IPS-20b (cell line): ENCODE results near the gene SNRK.

Experiments
- H3K27ac ChIP-seq: one replicate; pipeline ENCODE4 v1.5.1; 2013; ENCODE audit warnings: low read length
- H3K27me3 ChIP-seq: 2 replicates; pipeline ENCODE4 v1.6.1; 2013; ENCODE audit warnings: mild to moderate bottlenecking, low read length, inconsistent platforms; ENCODE audit not compliant: insufficient read depth
- H3K36me3 ChIP-seq: 2 replicates; pipeline ENCODE4 v1.6.1; 2013; ENCODE audit warnings: low read depth, mild to moderate bottlenecking, inconsistent platforms, low read length, moderate library complexity; ENCODE audit not compliant: insufficient read depth
- H3K4me1 ChIP-seq: 2 replicates; pipeline ENCODE4 v1.6.1; 2013; ENCODE audit warnings: mild to moderate bottlenecking, control low read depth, inconsistent platforms, low read length, moderate library complexity; ENCODE audit not compliant: insufficient read depth
- H3K4me3 ChIP-seq: 2 replicates; pipeline ENCODE4 v1.5.1; 2013; ENCODE audit warnings: mild to moderate bottlenecking, low read length, inconsistent platforms
- H3K9ac ChIP-seq: 2 replicates; pipeline ENCODE4 v1.6.1; 2013; ENCODE audit warnings: low read depth, mild to moderate bottlenecking, inconsistent platforms, low read length, moderate library complexity
- H3K9me3 ChIP-seq: 2 replicates; pipeline ENCODE4 v1.6.1; 2013; ENCODE audit warnings: mild to moderate bottlenecking, low read depth, low read length, inconsistent platforms; ENCODE audit not compliant: insufficient read depth

The SNRK gene

DNA sequence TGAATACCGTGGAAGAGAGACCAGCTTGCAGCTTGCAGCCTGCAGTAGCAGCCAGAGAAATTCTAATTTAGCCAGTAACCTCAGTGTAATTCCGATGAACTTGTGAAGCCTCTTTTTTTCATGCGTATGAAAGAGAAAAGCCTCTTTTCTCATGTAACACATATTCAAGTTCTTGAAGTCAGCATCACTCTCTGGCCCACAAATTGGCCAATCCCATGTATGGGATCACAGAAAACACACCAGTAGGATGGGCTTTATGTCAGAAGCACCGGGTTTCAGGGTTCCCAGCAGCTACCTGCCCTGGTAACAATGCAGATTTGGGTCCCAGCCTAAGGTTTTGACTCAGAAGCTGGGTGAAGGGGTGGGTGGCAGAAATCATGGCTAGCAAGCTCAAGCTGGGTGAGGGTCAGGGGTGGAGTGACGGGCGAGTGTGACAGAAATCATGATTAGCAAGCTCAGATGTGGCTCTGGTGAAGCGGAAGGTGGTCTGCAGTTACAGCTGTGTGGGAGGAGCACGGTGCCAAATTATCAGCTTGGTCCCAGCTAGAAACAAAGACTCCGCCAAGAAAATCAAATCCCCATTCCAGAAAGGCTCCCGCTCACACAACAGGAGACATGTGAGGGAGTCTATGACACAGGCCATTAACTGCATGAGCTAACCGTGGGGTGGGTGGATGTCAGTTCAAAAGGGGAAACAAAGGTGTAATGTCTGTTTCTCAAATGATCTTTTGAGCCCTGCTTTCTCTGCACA lies 86.6 kb downstream of the SNRK start:
- Histone ChIP-seq H3K4me1 (peaks cover 13% of the 10 kb centered on the region), H3K9ac (peak overlapping the region; percentile 20; the same call in 1 of the 2 replicates), H3K27me3 (no peaks in the 10 kb centered on the region), H3K36me3 (peaks cover 4% of the 10 kb centered on the region; the same call in 1 of the 2 replicates), H3K4me3 (no peak overlapping the region), H3K9me3 (no peaks in the 10 kb centered on the region), H3K27ac (peak overlapping the region; percentile 22)

DNA sequence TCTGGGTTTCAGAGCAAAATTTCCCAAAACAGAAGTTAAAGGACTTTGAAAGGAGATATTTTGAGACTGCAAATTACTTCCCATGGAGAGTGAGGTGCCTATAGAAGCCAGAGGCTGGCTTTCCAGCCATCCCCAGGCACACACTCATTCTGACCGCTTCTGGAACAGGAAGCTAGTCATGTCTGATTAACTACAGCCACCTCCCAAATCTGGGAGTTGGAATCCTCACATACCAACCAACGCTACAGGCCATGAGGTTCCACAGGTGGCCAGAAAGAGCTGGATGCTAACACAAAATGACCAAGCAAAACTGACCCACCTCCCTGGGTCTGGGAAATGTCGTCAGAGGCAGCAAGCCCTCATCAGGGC lies 87.2 kb downstream of the SNRK start:
- Histone ChIP-seq H3K27me3 (no peaks in the 10 kb centered on the region), H3K36me3 (0 out of 2 replicates have a peak, but pooled peaks cover under 1% of the 10 kb centered on the region), H3K9ac (peak overlapping the region; percentile 20; the same call in 1 of the 2 replicates), H3K4me1 (peaks cover 13% of the 10 kb centered on the region), H3K9me3 (no peaks in the 10 kb centered on the region), H3K27ac (peak overlapping the region; percentile 22), H3K4me3 (no peak overlapping the region)

DNA sequence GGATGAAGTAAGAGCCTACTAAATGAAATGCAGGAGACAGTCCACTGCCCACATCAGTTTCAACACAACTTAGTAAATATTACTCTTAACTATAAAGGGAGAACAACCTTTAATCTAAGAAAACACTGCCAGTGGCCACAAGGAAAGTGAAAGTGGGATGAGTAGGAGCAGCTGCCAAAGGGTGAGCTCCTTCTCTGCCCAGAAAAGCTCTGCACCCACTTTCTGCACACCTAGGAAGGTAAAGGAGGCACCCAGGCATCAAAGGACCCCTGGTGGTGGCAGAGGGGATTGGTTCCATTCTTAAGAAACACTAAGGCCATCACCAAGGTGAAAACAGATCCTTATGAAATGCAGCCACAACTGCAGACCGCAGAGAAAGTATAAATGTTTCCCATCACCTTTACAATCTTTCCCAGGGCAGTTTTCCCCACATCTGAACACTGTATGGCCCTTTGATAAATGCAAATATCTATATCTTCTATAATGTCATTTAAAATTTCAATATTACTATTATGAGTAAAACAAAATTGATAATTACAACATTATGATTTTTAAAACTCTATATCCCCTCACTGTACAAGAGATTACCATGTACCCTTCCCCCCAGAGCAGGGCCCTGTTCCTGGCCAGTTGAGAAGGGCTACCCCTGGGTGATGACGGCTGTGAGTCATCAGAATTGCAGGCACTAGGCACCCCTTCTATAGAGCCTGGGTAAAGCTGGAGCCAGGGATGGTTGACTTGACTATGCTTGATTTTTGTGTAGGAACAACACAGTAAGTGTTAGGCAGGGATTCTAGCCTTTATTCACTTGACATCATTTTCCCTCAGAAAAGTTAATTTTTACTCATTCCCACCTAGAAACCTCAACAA lies 92.0 kb downstream of the SNRK start:
- H3K36me3 ChIP-seq, result no peaks in the 10 kb centered on the region

DNA sequence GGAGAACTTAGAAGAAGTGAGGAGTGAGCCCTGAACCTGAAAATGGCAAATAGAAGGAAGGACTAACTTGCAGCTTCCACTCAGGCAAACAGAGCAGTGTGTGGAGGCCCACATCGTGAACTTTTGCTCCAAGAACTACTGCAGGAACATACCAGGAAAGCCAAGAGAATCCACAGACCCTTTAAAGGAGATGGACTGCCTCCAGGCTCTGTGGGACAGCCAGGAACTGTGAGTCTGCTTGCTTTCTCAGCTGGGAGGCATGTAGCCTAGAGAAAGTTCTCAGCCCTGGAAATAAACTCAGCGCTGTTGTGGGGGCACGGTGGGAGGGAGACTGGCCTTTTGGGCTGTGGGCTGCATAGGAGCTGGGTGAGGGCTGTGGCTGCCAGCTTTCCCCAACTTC lies 93.0 kb downstream of the SNRK start:
- Histone ChIP-seq H3K27ac (no peak overlapping the region), H3K9ac (no peak overlapping the region), H3K4me3 (no peak overlapping the region), H3K4me1 (no peaks in the 10 kb centered on the region), H3K36me3 (no peaks in the 10 kb centered on the region), H3K9me3 (no peaks in the 10 kb centered on the region), H3K27me3 (no peaks in the 10 kb centered on the region)

More for the DNA sequence above, 92.0 kb downstream of the SNRK start:
- Histone ChIP-seq H3K27me3 (no peaks in the 10 kb centered on the region), H3K9ac (no peak overlapping the region), H3K4me3 (no peak overlapping the region), H3K27ac (no peak overlapping the region), H3K4me1 (peaks cover 5% of the 10 kb centered on the region), H3K9me3 (no peaks in the 10 kb centered on the region)

DNA sequence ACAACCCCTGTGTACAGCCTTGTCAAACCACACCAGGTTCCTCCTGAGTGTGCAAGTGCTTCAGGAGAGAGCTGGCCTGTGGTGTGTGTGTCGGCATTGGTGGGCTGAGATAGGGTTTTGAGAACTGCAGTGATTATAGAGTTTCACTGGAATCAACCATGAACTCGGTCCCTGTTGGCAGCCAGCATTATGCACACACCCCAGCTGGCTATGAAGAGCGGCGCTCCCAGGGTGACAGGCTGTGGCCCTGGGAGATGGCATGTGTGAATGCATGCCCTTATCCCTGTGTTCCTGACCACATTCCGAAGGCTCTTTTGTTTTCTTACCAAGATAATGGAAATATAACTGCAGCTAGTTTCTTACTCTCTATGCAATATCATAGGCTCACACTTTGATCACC lies 101.8 kb downstream of the SNRK start:
- Histone ChIP-seq H3K4me1 (peaks cover 8% of the 10 kb centered on the region; the same call in 1 of the 2 replicates), H3K9me3 (no peaks in the 10 kb centered on the region), H3K9ac (no peak overlapping the region), H3K27me3 (no peaks in the 10 kb centered on the region), H3K27ac (no peak overlapping the region), H3K4me3 (no peak overlapping the region), H3K36me3 (no peaks in the 10 kb centered on the region)

DNA sequence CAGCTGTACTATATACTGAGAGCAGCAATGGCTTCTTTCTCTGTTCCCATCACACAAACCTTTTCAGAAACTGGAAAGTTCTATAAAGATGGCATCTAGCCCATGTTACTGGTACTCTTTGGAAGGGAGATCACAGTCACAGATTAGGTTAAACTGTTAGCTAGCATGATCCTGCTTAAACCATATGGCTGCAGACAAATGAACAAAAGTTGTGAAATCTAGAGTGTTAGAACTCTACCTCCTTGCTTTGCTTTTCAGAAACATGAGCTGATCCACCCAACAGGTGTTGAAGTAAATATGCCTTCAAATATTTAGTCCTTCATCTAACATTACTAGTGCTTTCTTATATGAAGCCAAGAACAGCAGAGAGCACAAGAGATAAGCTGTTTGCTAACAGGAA lies 102.6 kb downstream of the SNRK start:
- Histone ChIP-seq H3K4me3 (no peak overlapping the region), H3K9ac (no peak overlapping the region), H3K4me1 (peaks cover 8% of the 10 kb centered on the region; the same call in 1 of the 2 replicates), H3K9me3 (no peaks in the 10 kb centered on the region), H3K27me3 (no peaks in the 10 kb centered on the region), H3K27ac (no peak overlapping the region), H3K36me3 (no peaks in the 10 kb centered on the region)

DNA sequence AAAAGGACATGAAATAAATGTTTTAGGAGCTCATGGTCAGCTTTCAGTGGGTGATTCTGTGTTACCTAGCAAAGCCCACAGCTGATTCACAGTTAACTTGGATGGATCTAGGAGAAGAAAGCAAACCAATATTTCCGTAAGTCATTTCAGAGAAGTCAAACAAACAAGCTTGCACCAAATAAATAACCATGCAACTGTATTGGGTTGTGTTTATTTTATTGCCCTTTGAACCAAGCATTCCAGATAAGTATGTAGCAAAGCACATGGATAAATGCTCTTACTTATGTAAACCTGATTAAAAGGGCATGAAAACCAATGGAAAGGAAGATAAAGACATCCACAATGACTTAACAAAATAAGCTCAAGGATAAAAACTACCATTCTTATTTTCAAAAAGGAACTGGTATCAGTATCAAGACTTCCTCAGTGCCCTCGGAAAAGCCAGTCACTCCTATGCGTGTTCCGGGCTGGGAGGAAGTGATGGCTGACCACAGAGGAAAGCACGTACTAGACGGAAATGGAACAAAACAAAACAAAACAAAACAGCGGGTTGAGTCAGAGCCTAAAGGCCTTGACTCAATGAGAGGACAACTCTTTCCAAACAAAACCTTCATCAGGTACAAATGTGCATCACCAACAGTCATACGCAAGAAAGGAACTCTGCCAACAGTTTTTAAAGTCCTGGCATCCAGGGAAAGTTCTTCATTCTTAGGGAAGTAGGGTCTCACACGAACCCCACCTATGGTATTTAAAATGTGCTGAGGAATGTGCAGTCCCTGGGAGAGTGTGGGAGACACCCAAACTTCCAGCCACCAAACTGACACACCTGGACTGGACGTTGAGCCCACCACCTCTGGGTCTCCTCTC lies 103.3 kb downstream of the SNRK start:
- H3K9ac ChIP-seq, result no peak overlapping the region
- peaks cover 8% of the 10 kb centered on the region; the same call in 1 of the 2 replicates for H3K4me1 ChIP-seq
- H3K36me3 ChIP-seq, result no peaks in the 10 kb centered on the region
- H3K27me3 ChIP-seq, result no peaks in the 10 kb centered on the region
- H3K9me3 ChIP-seq, result no peaks in the 10 kb centered on the region
- no peak overlapping the region for H3K27ac ChIP-seq
- no peak overlapping the region for H3K4me3 ChIP-seq

DNA sequence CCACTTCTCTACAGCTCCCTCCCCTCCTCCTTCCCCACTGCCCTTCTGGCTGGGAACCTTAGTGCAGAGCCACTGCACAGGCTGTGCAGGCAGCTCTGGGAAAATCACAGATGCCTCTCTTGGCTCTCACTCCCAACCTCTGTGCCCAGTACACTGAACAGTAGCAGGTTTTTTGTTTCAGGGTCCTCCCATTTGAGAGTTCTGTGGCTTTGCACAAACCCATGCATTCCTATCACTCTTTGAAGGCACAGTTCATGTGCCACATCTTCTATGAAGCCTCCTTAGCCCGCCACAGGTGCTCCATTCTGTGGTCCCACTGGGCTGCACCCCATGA lies 103.9 kb downstream of the SNRK start:
- no peaks in the 10 kb centered on the region for H3K9me3 ChIP-seq
- H3K27ac ChIP-seq, result no peak overlapping the region
- H3K27me3 ChIP-seq, result no peaks in the 10 kb centered on the region
- peaks cover 8% of the 10 kb centered on the region; the same call in 1 of the 2 replicates for H3K4me1 ChIP-seq
- no peak overlapping the region for H3K4me3 ChIP-seq
- no peak overlapping the region for H3K9ac ChIP-seq
- H3K36me3 ChIP-seq, result no peaks in the 10 kb centered on the region

DNA sequence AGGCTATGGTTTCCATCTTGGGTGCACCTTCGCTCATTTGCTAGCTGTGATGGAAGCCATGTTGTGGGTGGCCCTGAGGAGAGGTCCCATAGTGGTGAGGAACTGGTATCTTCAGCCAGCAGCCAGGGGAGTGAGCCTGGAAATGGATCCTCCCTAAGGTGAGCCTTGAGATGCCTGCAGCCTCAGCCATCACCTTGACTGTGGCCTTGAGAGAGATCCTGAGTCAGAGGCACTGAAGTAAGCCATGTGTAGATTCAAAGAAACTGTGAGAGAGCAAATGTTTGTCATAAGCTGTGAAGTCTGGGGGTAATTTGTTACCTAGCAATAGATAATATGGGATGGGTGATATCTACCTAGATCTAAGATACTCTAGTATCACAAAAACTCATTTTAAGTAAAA lies 105.3 kb downstream of the SNRK start:
- no peaks in the 10 kb centered on the region for H3K36me3 ChIP-seq
- H3K9me3 ChIP-seq, result no peaks in the 10 kb centered on the region
- no peaks in the 10 kb centered on the region for H3K27me3 ChIP-seq
- no peak overlapping the region for H3K9ac ChIP-seq
- no peak overlapping the region for H3K27ac ChIP-seq
- H3K4me1 ChIP-seq, result no peaks in the 10 kb centered on the region
- H3K4me3 ChIP-seq, result no peak overlapping the region

DNA sequence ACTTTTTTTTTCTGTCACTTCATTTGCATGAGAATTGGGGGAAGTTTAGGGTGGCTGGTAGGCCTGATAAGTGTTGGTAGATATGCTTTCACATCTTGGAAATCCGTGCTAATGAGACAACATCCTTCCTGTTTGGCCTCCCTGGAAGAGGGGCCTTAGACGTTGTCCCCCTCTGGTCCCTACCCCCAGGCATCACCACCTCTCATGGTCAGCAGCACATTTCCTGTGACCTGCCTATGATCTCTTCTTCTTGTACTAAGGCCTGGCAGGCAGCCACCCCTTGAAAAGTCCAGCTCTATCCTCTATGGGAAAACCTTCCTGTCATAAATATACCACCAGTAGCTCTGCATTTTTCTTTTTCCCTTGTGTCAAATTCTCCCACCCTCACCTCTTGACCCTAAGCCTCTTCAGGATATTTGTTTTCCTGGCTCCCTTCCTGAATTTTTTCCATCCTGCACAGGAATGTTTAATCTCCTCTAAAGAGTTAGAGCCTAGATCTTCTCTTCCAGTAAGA lies 107.8 kb downstream of the SNRK start:
- no peak overlapping the region for H3K4me3 ChIP-seq
- H3K9ac ChIP-seq, result no peak overlapping the region
- H3K36me3 ChIP-seq, result no peaks in the 10 kb centered on the region
- H3K27me3 ChIP-seq, result no peaks in the 10 kb centered on the region
- H3K4me1 ChIP-seq, result no peaks in the 10 kb centered on the region
- no peaks in the 10 kb centered on the region for H3K9me3 ChIP-seq
- H3K27ac ChIP-seq, result no peak overlapping the region

DNA sequence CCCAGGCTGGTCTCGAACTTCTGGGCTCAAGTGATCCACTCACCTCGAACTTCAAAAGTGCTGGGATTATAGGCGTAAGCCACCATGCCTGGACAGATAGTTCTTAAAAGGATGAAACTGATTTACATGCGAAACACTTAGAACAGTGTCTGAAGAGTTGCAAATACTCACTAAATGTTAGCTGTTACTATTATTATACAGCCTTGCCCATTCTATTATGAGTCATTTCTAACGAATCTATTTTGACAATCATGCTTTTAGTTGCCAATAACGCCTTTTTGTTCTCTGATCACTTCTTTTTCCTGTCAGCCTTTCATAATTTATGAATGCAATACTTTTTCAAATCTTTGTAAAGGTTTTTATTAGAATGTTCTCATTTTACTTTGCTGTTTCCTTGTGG lies 112.7 kb downstream of the SNRK start:
- Histone ChIP-seq H3K36me3 (no peaks in the 10 kb centered on the region), H3K4me1 (no peaks in the 10 kb centered on the region), H3K9ac (no peak overlapping the region), H3K9me3 (no peaks in the 10 kb centered on the region), H3K4me3 (no peak overlapping the region), H3K27ac (no peak overlapping the region), H3K27me3 (no peaks in the 10 kb centered on the region)
